HL-60 (cell line): ENCODE measurements around the gene EDA.

ENCODE experiments used
- POLR2AphosphoS5 ChIP-seq: IDR thresholded peaks from 2 replicates; pipeline ENCODE4 v1.6.1; 2012; ENCODE audit warnings: low read depth
- TF ChIP-seq, protein P1 (sequence below): IDR thresholded peaks from 2 replicates; pipeline ENCODE4 v1.6.1; 2012; ENCODE audit warnings: low read depth; ENCODE audit not compliant: insufficient replicate concordance

DNA sequence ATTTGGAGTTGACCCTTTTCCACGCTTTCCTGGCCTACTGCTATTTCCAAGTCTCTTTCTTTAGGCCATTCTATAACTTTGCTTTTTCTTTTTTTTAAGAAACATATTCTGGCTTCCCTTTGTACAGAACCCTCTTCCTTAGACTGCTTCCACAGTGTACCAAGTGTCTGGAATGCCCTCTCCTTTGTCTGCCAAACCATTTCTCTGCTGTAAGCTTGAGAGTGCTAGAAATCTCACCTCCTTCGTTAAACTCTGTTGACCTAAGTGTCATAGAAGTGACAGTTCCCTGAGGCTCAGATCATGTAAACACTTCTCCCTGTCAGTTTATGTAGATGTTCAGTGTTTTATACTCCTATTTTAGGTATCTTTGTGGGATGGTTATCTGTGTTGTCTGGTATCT, 108.4 kb downstream of the EDA start:
- TF ChIP-seq, protein P1, sequence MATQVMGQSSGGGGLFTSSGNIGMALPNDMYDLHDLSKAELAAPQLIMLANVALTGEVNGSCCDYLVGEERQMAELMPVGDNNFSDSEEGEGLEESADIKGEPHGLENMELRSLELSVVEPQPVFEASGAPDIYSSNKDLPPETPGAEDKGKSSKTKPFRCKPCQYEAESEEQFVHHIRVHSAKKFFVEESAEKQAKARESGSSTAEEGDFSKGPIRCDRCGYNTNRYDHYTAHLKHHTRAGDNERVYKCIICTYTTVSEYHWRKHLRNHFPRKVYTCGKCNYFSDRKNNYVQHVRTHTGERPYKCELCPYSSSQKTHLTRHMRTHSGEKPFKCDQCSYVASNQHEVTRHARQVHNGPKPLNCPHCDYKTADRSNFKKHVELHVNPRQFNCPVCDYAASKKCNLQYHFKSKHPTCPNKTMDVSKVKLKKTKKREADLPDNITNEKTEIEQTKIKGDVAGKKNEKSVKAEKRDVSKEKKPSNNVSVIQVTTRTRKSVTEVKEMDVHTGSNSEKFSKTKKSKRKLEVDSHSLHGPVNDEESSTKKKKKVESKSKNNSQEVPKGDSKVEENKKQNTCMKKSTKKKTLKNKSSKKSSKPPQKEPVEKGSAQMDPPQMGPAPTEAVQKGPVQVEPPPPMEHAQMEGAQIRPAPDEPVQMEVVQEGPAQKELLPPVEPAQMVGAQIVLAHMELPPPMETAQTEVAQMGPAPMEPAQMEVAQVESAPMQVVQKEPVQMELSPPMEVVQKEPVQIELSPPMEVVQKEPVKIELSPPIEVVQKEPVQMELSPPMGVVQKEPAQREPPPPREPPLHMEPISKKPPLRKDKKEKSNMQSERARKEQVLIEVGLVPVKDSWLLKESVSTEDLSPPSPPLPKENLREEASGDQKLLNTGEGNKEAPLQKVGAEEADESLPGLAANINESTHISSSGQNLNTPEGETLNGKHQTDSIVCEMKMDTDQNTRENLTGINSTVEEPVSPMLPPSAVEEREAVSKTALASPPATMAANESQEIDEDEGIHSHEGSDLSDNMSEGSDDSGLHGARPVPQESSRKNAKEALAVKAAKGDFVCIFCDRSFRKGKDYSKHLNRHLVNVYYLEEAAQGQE: no peak
- no peak for TF ChIP-seq POLR2AphosphoS5
